Astrocyte of the cerebellum (primary cell): ENCODE data around the gene HAL.

Experiments used
- DNase-seq: peaks from one replicate; pipeline ENCODE4 v3.0.0-alpha.2; 2011; ENCODE audit warnings: low read depth
- H3K4me3 ChIP-seq: 2 replicates; pipeline ENCODE4 v1.5.1; 2011; ENCODE audit warnings: mild to moderate bottlenecking, low read depth, low read length, moderate library complexity
- in situ Hi-C: cut with HindIII; loops from 2 replicates; pipeline ENCODE4 v1.10.0; 2017; ENCODE audit warnings: low sequenced_read_pairs
- TF ChIP-seq, protein P1 (sequence below): IDR thresholded peaks from 2 replicates; pipeline ENCODE4 v1.5.1; 2012; ENCODE audit warnings: low read length, low read depth, moderate library complexity, mild to moderate bottlenecking; ENCODE audit errors: missing control alignments

The HAL gene

DNA sequence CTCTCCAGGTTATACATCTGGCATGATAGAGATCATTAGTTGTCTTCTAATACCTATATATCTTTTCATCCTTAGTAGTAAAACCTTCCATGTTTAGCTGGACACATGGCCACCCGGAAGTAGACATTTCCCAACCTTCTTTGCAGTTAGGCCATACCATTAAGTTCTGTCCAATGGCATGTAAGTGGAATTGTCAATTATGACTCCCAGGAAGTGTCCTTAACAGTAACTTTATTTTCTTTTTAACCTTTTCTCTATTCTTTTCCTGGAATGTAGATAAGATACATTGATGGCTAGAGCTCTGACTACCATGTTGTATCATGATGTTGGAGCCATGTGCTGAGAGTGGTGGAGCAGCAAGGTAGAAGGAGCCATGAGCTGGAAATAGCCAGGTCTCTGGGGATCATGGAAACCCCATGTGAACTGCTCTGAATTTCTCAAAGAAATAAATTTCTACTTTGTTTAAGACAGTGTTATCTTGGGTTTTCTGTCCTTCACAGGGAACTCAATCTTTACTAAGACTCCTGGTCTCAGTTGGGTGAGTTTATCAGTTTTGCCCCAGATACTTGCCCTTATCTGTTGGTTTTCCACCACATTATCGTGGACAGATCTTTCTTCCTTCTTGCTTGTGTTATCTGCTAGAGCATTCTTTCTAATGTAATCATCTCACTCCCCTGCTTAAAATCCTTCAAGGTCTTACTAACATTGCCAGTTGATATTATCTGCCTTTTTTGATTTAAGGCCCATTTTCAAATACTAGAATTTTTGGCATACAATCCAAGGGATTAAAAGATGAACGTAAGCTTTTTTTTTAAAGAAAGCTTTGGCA lies 44.4 kb upstream of the HAL start:
- DNase-seq, result no peak
- H3K4me3 ChIP-seq, result no peak overlapping the region
- TF ChIP-seq, protein P1, sequence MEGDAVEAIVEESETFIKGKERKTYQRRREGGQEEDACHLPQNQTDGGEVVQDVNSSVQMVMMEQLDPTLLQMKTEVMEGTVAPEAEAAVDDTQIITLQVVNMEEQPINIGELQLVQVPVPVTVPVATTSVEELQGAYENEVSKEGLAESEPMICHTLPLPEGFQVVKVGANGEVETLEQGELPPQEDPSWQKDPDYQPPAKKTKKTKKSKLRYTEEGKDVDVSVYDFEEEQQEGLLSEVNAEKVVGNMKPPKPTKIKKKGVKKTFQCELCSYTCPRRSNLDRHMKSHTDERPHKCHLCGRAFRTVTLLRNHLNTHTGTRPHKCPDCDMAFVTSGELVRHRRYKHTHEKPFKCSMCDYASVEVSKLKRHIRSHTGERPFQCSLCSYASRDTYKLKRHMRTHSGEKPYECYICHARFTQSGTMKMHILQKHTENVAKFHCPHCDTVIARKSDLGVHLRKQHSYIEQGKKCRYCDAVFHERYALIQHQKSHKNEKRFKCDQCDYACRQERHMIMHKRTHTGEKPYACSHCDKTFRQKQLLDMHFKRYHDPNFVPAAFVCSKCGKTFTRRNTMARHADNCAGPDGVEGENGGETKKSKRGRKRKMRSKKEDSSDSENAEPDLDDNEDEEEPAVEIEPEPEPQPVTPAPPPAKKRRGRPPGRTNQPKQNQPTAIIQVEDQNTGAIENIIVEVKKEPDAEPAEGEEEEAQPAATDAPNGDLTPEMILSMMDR, result no peak
- in situ Hi-C loops, result no loop called here

DNA sequence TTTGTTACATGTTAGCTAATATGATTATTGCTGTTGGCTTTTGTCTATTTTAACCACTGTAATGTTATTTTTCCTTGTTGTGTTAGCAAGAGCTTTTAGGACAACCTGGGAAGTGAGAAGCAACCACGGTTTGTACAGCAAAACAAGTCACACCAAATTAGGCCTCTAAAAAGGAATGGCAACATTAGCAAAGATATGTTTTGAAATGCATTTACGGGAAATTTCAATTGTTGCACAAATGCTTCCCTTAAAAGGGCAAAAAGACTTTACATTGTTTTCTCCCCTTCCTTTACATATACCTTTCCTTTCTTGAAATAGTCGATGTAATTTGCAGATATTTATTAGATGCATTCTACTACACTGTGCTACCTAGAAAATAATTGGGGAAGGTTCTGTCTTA lies 43.4 kb upstream of the HAL start:
- no peak for DNase-seq
- in situ Hi-C loops, result no loop called here
- no peak overlapping the region for H3K4me3 ChIP-seq
- TF ChIP-seq, protein P1, result no peak

DNA sequence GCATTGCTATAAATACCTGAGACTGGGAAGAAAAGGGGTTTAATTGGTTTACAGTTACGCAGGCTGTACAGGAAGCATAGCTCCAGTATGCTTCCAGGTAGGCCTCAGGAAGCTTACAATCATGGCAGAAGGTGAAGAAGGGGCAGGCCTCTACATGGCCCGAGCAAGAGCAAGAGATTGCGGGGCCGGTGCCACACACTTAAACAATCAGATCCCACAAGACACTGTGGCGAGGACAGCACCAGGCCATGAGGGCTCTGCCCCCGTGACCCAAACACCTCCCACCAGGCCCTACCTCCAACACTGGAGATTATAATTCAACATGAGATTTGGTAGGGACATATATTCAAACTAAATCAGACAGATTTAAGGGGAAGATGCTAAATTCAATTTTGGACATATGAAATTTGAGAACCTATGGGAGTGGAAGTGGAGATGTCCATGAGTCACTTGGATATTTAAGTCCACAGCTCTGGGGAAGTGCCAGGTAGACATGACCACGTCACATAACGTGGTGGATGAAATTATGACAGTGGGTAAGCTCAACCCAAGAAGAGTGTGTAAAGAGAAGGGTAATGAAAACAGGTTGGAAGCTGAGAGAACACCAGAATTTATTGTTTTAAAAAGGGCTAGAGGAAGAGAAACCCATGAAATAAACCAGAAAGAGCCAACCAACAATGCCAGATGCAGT lies 40.8 kb upstream of the HAL start:
- H3K4me3 ChIP-seq, result no peak overlapping the region
- TF ChIP-seq, protein P1, result no peak
- no peak for DNase-seq
- in situ Hi-C loops, result no loop called here

DNA sequence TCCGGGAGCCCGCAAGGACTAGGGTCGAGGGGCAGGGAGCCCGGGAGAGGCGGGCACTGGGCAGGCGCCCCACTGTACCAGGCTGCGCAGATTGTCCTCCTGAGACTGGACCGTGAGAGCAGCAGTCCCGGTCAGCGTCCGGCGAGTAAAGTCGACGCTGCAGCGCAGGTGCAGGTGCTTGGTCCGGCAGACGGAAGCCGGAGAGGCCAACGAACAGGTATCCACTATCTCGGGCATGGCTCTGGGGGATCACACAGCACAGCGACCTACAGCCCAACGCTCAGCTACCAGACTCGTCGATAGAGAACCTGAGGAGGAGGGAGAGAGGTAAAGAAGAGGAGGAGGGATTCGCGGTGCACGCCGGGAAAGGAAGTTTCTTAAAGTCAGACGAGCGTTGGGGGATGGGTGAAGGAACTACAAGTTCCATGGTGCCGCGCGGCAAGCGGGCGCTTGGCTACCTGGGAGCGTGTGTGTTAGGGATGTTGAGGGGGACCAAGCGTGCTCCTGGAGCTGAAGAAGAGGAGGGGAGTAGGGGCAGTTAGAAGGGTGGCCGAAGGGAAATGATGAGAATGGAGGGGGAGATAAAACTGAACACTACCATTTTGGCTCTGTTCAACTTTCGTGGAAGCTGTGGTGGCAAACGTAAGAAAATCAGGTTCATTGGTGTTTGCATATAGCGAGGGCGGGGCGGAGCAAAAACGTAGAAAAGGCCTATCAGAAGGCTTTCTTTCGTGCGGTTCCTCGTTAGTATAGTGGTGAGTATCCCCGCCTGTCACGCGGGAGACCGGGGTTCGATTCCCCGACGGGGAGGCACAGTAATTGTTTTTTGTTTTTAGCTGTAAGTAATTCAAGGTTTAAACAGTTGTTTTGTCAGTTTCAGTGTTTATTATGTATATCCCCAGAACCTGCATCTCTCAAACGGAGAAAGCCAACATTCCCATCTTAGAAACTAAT lies 39.4 kb upstream of the HAL start, which contains the start of gene LTA4H:
LTA4H (minus strand) TSS at position 305 of the 954 bp plus-strand sequence; CDS start at position 237, 68 bp downstream.
- in situ Hi-C loops, result no loop called here
- peak; percentile 99 for DNase-seq
- H3K4me3 ChIP-seq, result peak within 1 kb of the TSS; percentile 89
- TF ChIP-seq, protein P1, result no peak

DNA sequence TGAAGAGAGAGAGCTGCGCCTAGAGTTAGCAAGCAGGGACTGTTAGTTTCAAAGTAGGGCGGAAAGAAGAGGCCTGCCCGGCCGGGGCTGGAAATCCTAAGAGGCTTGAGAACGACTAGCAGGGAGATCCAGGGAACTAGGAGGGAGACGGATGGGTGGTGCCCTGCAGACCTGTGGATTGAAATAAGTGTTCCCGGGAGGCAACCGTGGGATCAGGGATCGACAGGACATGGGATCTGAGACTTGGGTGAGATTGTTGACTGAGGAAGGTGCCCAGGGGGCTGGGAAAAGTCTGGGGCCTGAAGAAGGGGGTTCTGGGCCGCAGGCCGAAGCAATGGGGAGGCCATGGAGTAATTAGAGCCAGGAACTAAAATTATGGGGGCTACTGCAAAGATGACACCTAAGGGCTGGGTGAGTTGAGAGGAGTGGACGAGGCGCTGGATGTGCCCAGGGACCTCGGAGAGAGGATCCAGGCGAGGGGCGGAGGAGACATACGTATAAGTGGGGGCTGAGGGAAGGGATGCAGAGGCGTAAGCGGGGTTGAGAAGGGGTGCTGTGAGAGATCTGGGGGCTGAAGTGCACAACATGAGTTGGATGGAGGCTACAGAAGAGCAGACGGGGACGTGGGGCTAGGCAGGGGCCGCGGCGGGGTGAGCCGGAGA lies 38.6 kb upstream of the HAL start:
- peak overlapping the region; percentile 89 for H3K4me3 ChIP-seq
- in situ Hi-C loops, result no loop called here
- no peak for DNase-seq
- TF ChIP-seq, protein P1, result no peak
